ENCODE data around the gene ZNF407.

Gene ZNF407

DNA sequence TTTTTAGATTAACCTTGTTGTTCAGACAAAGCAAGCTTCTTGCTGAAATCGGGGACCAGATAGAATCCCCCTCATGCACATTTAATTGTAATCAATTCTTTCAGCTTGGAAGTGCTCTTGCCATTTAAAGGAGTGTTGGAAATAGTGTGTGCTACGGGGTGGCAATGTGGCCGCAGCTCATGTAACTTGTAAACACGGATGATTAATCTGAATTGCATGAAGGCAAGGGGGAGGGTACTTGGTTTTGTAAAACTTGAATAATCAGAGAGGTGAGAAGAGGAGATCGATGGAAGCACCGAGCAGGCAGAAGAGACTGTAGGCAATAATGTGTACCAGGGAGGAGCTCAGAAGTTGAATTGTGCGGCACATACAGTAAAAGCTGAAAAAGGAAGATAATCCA lies 337.8 kb downstream of the ZNF407 start:
- no peaks in the 10 kb centered on the region for H3K9me3 ChIP-seq
- no peaks in the 10 kb centered on the region for H3K36me3 ChIP-seq
- TF ChIP-seq, protein P1, sequence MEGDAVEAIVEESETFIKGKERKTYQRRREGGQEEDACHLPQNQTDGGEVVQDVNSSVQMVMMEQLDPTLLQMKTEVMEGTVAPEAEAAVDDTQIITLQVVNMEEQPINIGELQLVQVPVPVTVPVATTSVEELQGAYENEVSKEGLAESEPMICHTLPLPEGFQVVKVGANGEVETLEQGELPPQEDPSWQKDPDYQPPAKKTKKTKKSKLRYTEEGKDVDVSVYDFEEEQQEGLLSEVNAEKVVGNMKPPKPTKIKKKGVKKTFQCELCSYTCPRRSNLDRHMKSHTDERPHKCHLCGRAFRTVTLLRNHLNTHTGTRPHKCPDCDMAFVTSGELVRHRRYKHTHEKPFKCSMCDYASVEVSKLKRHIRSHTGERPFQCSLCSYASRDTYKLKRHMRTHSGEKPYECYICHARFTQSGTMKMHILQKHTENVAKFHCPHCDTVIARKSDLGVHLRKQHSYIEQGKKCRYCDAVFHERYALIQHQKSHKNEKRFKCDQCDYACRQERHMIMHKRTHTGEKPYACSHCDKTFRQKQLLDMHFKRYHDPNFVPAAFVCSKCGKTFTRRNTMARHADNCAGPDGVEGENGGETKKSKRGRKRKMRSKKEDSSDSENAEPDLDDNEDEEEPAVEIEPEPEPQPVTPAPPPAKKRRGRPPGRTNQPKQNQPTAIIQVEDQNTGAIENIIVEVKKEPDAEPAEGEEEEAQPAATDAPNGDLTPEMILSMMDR (IDR thresholded peaks at IDR 0.05; ENCODE audit: low read depth, low read length), result no peak
- no peaks in the 10 kb centered on the region for H3K27me3 ChIP-seq
- no peak for DNase-seq
- no peaks in the 10 kb centered on the region for H3K4me1 ChIP-seq
- no peak overlapping the region for H3K4me3 ChIP-seq (ENCODE audit: low read depth, low read length)

DNA sequence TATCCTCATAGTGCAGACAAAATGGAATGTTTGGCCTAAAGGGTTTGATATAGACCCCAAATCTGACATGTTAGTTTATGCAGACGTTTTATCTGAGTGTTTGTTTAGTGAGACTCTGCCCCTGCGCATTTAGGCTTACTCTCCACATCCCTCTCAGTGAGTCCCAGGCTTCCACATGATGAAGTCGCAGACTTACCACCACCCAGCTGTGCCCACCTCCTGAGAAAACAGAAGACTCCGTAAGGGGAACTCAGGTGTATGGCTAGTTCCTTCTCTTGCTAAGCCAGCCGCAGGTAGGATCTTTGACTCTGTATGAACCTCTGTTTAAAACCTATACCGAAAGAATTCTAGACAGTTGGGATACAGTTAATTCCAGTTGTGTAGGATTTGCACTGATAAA lies 338.7 kb downstream of the ZNF407 start:
- DNase-seq, result no peak
- H3K36me3 ChIP-seq, result no peaks in the 10 kb centered on the region
- TF ChIP-seq, protein P1 (IDR thresholded peaks at IDR 0.05; ENCODE audit: low read depth, low read length), result no peak

GRCh38 chr18:74937291-74937690 lies 339.6 kb downstream of the ZNF407 start:
- DNase-seq, result no peak
- no peaks in the 10 kb centered on the region for H3K36me3 ChIP-seq
- TF ChIP-seq, protein P1 (IDR thresholded peaks at IDR 0.05; ENCODE audit: low read depth, low read length), result no peak

More for the DNA sequence above, 338.7 kb downstream of the ZNF407 start:
- no peaks in the 10 kb centered on the region for H3K27me3 ChIP-seq
- no peaks in the 10 kb centered on the region for H3K4me1 ChIP-seq
- H3K4me3 ChIP-seq (ENCODE audit: low read depth, low read length), result no peak overlapping the region
- H3K9me3 ChIP-seq, result no peaks in the 10 kb centered on the region

DNA sequence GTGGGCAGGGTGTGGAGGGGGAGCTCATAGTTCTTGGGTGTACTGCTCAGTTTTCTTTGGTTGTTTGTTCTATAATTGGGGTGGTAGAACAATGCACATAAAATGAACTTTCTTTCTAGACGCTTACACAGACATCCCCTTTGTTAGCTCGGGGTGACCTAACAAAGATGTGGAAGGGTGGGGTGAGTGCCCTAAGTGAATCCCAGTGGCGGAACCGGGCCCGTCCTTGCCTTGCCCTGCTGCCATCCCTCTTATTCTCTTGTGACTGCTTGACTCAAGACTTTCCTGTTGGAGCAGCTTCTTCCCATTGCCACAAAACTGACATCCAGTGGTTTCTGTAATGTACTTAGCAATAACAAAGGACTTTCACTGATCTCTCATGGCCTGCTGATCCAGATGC lies 343.2 kb downstream of the ZNF407 start:
- H3K9me3 ChIP-seq, result no peaks in the 10 kb centered on the region
- no peak for DNase-seq
- TF ChIP-seq, protein P1 (IDR thresholded peaks at IDR 0.05; ENCODE audit: low read depth, low read length), result no peak
- H3K4me1 ChIP-seq, result no peaks in the 10 kb centered on the region
- no peaks in the 10 kb centered on the region for H3K36me3 ChIP-seq
- H3K27me3 ChIP-seq, result no peaks in the 10 kb centered on the region
- H3K4me3 ChIP-seq (ENCODE audit: low read depth, low read length), result no peak overlapping the region

More at GRCh38 chr18:74937291-74937690, 339.6 kb downstream of the ZNF407 start:
- Histone ChIP-seq H3K9me3 (no peaks in the 10 kb centered on the region), H3K4me3 (ENCODE audit: low read depth, low read length) (no peak overlapping the region), H3K4me1 (no peaks in the 10 kb centered on the region), H3K27me3 (no peaks in the 10 kb centered on the region)

DNA sequence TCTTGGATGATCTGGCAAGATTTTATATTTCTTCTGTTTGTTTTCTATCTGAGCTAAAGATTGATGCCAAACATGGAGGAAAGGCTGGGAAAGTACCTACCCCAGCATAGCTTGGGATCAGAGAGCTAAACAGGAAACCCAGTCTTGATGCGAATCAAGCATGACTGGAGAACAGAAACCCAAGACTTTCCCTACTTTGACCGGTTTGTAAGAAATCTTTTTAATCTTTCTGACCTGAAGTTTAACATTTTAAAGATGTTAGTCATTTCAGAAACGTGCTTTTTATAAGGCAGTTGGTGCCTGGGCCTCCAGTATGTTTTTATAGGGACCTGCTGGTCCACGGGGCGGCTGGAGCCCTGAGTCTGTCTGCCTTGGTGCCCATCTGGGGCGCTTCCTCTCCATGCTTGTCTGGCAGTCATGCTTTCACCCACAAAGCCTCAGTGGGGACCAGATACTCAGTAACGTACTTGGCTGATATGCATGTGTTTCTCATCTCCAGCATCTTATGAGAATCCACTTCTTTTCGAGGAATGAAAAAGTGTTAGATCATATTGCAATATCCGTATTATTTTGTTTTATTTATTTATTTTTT lies 344.7 kb downstream of the ZNF407 start:
- Histone ChIP-seq H3K4me1 (no peaks in the 10 kb centered on the region), H3K4me3 (ENCODE audit: low read depth, low read length) (no peak overlapping the region), H3K36me3 (no peaks in the 10 kb centered on the region), H3K9me3 (no peaks in the 10 kb centered on the region), H3K27me3 (no peaks in the 10 kb centered on the region)
- no peak for DNase-seq
- TF ChIP-seq, protein P1 (IDR thresholded peaks at IDR 0.05; ENCODE audit: low read depth, low read length), result no peak

GRCh38 chr18:74944676-74945075 lies 347.0 kb downstream of the ZNF407 start:
- H3K9me3 ChIP-seq, result no peaks in the 10 kb centered on the region
- H3K4me3 ChIP-seq (ENCODE audit: low read depth, low read length), result no peak overlapping the region
- TF ChIP-seq, protein P1 (IDR thresholded peaks at IDR 0.05; ENCODE audit: low read depth, low read length), result no peak
- H3K36me3 ChIP-seq, result no peaks in the 10 kb centered on the region
- no peak for DNase-seq
- no peaks in the 10 kb centered on the region for H3K27me3 ChIP-seq
- no peaks in the 10 kb centered on the region for H3K4me1 ChIP-seq

All from BE2C (cell line).